WTC11 (cell line): ENCODE measurements around the gene DIO3. TPM values are rescaled to one million over a fixed set of nuclear protein-coding genes. Genes with fewer than 3 reads are reported as not detected.

Experiments
- ATAC-seq: fragments of 200-7000 bp; cut with Tn5 transposase; 2 replicates; pipeline ENCODE4 v1.10.0; 2021; ENCODE audit warnings: mild to moderate bottlenecking, moderate library complexity
- CTCF ChIA-PET: fragments of 300-600 bp; sonication (Branson Sonifier 250); formaldehyde crosslinking; loops from one replicate; lab custom pipeline; 2021; ENCODE audit warnings: antibody characterized with exemption; lab: Charles Lee
- POLR2A ChIA-PET: fragments of 350-600 bp; sonication (Branson Sonifier 250); formaldehyde crosslinking; loops from one replicate; lab custom pipeline; 2021; ENCODE audit warnings: antibody characterized with exemption; lab: Charles Lee
- DNase-seq: peaks from one replicate; pipeline ENCODE4 v3.0.0; 2021; ENCODE audit warnings: low spot score
- H3K27ac Mint-ChIP-seq: 2 replicates; pipeline ENCODE4 v1.8.0; 2021; ENCODE audit warnings: mixed read lengths
- H3K27me3 Mint-ChIP-seq: 2 replicates; pipeline ENCODE4 v1.8.0; 2021; ENCODE audit warnings: low read depth, mild to moderate bottlenecking, moderate library complexity, mixed read lengths
- H3K36me3 Mint-ChIP-seq: 2 replicates; pipeline ENCODE4 v1.8.0; 2021; ENCODE audit warnings: mixed read lengths
- H3K4me1 Mint-ChIP-seq: 2 replicates; pipeline ENCODE4 v1.8.0; 2022; ENCODE audit warnings: mixed read lengths
- H3K4me3 Mint-ChIP-seq: 2 replicates; pipeline ENCODE4 v1.8.0; 2021; ENCODE audit warnings: mild to moderate bottlenecking, moderate library complexity, mixed read lengths
- H3K9me3 Mint-ChIP-seq: 2 replicates; pipeline ENCODE4 v1.8.0; 2021; ENCODE audit warnings: mixed read lengths
- ESRRA ChIP-seq: sonication (generic); formaldehyde crosslinking; IDR thresholded peaks from 2 replicates; pipeline ENCODE4 v1.8.1; 2022; ENCODE audit warnings: mild to moderate bottlenecking, missing genetic modification reagents, borderline replicate concordance
- FOXJ3 ChIP-seq: sonication (generic); formaldehyde crosslinking; IDR thresholded peaks from 2 replicates; pipeline ENCODE4 v1.9.0; 2021; ENCODE audit warnings: missing genetic modification reagents, mild to moderate bottlenecking, borderline replicate concordance
- FOXK1 ChIP-seq: sonication (generic); formaldehyde crosslinking; IDR thresholded peaks from 2 replicates; pipeline ENCODE4 v1.8.0; 2022; ENCODE audit warnings: mild to moderate bottlenecking, moderate library complexity, missing genetic modification reagents
- GRHL2 ChIP-seq: fragments of 250-450 bp; sonication (Bioruptor Pico); IDR thresholded peaks from 2 replicates; pipeline ENCODE4 v1.8.0; 2022; ENCODE audit warnings: mild to moderate bottlenecking, moderate library complexity; ENCODE audit not compliant: insufficient replicate concordance, severe bottlenecking
- HMGA2 ChIP-seq: fragments of 250-450 bp; sonication (Bioruptor Pico); IDR thresholded peaks from 2 replicates; pipeline ENCODE4 v1.4.0; 2021; ENCODE audit warnings: mild to moderate bottlenecking, moderate library complexity
- IRF2 ChIP-seq: sonication (generic); formaldehyde crosslinking; IDR thresholded peaks from 2 replicates; pipeline ENCODE4 v1.8.0; 2022; ENCODE audit warnings: low read depth, missing genetic modification reagents, borderline replicate concordance
- JAZF1 ChIP-seq: fragments of 250-450 bp; sonication (Bioruptor Pico); IDR thresholded peaks from 2 replicates; pipeline ENCODE4 v1.9.0; 2021; ENCODE audit warnings: moderate library complexity, mild to moderate bottlenecking, inconsistent platforms
- MYBL2 ChIP-seq: sonication (generic); formaldehyde crosslinking; IDR thresholded peaks from 2 replicates; pipeline ENCODE4 v1.8.1; 2023; ENCODE audit warnings: mild to moderate bottlenecking, moderate library complexity, missing genetic modification reagents
- NFYB ChIP-seq: sonication (generic); formaldehyde crosslinking; conservative IDR thresholded peaks from 2 replicates; pipeline ENCODE4 v1.8.0; 2022; ENCODE audit warnings: low read depth, missing genetic modification reagents
- USF2 ChIP-seq: sonication (generic); formaldehyde crosslinking; IDR thresholded peaks from 2 replicates; pipeline ENCODE4 v1.8.1; 2023; ENCODE audit warnings: mild to moderate bottlenecking, missing genetic modification reagents, moderate library complexity
- ZMAT4 ChIP-seq: fragments of 250-450 bp; sonication (Bioruptor Pico); IDR thresholded peaks from 2 replicates; pipeline ENCODE4 v1.9.0; 2021; ENCODE audit warnings: mild to moderate bottlenecking
- ZNF219 ChIP-seq: sonication (generic); formaldehyde crosslinking; IDR thresholded peaks from 2 replicates; pipeline ENCODE4 v1.8.0; 2023; ENCODE audit warnings: missing genetic modification reagents, mild to moderate bottlenecking, borderline replicate concordance
- ZNF671 ChIP-seq: fragments of 250-450 bp; sonication (Bioruptor Pico); IDR thresholded peaks from 2 replicates; pipeline ENCODE4 v1.8.0; 2021; ENCODE audit warnings: mild to moderate bottlenecking
- total RNA-seq: library from RNA; stranded (reverse); gene quantifications from 3 replicates; pipeline ENCODE4 v1.2.3, GENCODE V29; 2021
- TF ChIP-seq, protein P1 (sequence below): sonication (generic); formaldehyde crosslinking; IDR thresholded peaks from 2 replicates; pipeline ENCODE4 v1.8.0; 2023; ENCODE audit warnings: missing genetic modification reagents, mild to moderate bottlenecking, borderline replicate concordance
- TF ChIP-seq, protein P2 (sequence below): sonication (generic); formaldehyde crosslinking; IDR thresholded peaks from 2 replicates; pipeline ENCODE4 v1.8.1; 2022; ENCODE audit warnings: low read depth, missing genetic modification reagents, borderline replicate concordance
- TF ChIP-seq, protein P3 (sequence below): sonication (generic); formaldehyde crosslinking; IDR thresholded peaks from 2 replicates; pipeline ENCODE4 v1.8.0; 2022; ENCODE audit warnings: mild to moderate bottlenecking, missing genetic modification reagents
- TF ChIP-seq, protein P4 (sequence below): fragments of 250-450 bp; sonication (Bioruptor Pico); IDR thresholded peaks from 2 replicates; pipeline ENCODE4 v2.1.2; 2022; ENCODE audit warnings: mild to moderate bottlenecking, moderate library complexity
- TF ChIP-seq, protein P5 (sequence below): sonication (generic); formaldehyde crosslinking; IDR thresholded peaks from 2 replicates; pipeline ENCODE4 v1.8.0; 2022; ENCODE audit warnings: mild to moderate bottlenecking, missing genetic modification reagents

The DIO3 gene
- total RNA-seq, 1 experiment from 2014 or later: 0.52 TPM

- TF ChIP-seq GRHL2 (CRISPR knock-in tag): no peak
- TF ChIP-seq IRF2: no peak
- no peak for TF ChIP-seq FOXJ3 (CRISPR knock-in tag)
- no peak for TF ChIP-seq ZMAT4 (CRISPR knock-in tag)
- TF ChIP-seq, protein P1, sequence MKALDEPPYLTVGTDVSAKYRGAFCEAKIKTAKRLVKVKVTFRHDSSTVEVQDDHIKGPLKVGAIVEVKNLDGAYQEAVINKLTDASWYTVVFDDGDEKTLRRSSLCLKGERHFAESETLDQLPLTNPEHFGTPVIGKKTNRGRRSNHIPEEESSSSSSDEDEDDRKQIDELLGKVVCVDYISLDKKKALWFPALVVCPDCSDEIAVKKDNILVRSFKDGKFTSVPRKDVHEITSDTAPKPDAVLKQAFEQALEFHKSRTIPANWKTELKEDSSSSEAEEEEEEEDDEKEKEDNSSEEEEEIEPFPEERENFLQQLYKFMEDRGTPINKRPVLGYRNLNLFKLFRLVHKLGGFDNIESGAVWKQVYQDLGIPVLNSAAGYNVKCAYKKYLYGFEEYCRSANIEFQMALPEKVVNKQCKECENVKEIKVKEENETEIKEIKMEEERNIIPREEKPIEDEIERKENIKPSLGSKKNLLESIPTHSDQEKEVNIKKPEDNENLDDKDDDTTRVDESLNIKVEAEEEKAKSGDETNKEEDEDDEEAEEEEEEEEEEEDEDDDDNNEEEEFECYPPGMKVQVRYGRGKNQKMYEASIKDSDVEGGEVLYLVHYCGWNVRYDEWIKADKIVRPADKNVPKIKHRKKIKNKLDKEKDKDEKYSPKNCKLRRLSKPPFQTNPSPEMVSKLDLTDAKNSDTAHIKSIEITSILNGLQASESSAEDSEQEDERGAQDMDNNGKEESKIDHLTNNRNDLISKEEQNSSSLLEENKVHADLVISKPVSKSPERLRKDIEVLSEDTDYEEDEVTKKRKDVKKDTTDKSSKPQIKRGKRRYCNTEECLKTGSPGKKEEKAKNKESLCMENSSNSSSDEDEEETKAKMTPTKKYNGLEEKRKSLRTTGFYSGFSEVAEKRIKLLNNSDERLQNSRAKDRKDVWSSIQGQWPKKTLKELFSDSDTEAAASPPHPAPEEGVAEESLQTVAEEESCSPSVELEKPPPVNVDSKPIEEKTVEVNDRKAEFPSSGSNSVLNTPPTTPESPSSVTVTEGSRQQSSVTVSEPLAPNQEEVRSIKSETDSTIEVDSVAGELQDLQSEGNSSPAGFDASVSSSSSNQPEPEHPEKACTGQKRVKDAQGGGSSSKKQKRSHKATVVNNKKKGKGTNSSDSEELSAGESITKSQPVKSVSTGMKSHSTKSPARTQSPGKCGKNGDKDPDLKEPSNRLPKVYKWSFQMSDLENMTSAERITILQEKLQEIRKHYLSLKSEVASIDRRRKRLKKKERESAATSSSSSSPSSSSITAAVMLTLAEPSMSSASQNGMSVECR (CRISPR knock-in tag): no peak
- TF ChIP-seq HMGA2 (CRISPR knock-in tag): no peak
Measured at GRCh38 chr14:101542391-101542790, 18.9 kb upstream of the DIO3 start (continued).

- ChIA-PET POLR2A (no interaction called here), CTCF (no interaction called here)
- Mint-ChIP-seq H3K4me3 (no peak overlapping the region), H3K27me3 (peaks cover 3% of the 10 kb centered on the region; the same call in 1 of the 2 replicates), H3K36me3 (no peaks in the 10 kb centered on the region; the same call in 1 of the 2 replicates), H3K4me1 (no peaks in the 10 kb centered on the region), H3K27ac (no peak overlapping the region), H3K9me3 (peaks cover 14% of the 10 kb centered on the region)
- no peak for TF ChIP-seq IRF2
- TF ChIP-seq JAZF1 (CRISPR knock-in tag): no peak
- no peak for TF ChIP-seq MYBL2 (CRISPR knock-in tag)
- TF ChIP-seq, protein P2, sequence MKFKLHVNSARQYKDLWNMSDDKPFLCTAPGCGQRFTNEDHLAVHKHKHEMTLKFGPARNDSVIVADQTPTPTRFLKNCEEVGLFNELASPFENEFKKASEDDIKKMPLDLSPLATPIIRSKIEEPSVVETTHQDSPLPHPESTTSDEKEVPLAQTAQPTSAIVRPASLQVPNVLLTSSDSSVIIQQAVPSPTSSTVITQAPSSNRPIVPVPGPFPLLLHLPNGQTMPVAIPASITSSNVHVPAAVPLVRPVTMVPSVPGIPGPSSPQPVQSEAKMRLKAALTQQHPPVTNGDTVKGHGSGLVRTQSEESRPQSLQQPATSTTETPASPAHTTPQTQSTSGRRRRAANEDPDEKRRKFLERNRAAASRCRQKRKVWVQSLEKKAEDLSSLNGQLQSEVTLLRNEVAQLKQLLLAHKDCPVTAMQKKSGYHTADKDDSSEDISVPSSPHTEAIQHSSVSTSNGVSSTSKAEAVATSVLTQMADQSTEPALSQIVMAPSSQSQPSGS (CRISPR knock-in tag): no peak
- no peak for TF ChIP-seq ESRRA (CRISPR knock-in tag)
- no peak for TF ChIP-seq FOXK1 (CRISPR knock-in tag)
- TF ChIP-seq, protein P3, sequence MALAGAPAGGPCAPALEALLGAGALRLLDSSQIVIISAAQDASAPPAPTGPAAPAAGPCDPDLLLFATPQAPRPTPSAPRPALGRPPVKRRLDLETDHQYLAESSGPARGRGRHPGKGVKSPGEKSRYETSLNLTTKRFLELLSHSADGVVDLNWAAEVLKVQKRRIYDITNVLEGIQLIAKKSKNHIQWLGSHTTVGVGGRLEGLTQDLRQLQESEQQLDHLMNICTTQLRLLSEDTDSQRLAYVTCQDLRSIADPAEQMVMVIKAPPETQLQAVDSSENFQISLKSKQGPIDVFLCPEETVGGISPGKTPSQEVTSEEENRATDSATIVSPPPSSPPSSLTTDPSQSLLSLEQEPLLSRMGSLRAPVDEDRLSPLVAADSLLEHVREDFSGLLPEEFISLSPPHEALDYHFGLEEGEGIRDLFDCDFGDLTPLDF (CRISPR knock-in tag): no peak
- TF ChIP-seq, protein P4, sequence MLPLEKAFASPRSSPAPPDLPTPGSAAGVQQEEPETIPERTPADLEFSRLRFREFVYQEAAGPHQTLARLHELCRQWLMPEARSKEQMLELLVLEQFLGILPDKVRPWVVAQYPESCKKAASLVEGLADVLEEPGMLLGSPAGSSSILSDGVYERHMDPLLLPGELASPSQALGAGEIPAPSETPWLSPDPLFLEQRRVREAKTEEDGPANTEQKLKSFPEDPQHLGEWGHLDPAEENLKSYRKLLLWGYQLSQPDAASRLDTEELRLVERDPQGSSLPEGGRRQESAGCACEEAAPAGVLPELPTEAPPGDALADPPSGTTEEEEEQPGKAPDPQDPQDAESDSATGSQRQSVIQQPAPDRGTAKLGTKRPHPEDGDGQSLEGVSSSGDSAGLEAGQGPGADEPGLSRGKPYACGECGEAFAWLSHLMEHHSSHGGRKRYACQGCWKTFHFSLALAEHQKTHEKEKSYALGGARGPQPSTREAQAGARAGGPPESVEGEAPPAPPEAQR: no peak
- TF ChIP-seq NFYB (CRISPR knock-in tag): no peak
- TF ChIP-seq ZNF219 (CRISPR knock-in tag): no peak
- TF ChIP-seq ZNF671: no peak
- no peak for TF ChIP-seq USF2 (CRISPR knock-in tag)
- TF ChIP-seq, protein P5, sequence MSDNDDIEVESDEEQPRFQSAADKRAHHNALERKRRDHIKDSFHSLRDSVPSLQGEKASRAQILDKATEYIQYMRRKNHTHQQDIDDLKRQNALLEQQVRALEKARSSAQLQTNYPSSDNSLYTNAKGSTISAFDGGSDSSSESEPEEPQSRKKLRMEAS: no peak
- TF ChIP-seq HMGA2 (CRISPR knock-in tag): no peak
- DNase-seq: no peak
- ATAC-seq: no peak
Measured at GRCh38 chr14:101543814-101544213, 17.5 kb upstream of the DIO3 start.
